ENCODE data around the gene GPR152.

DNA sequence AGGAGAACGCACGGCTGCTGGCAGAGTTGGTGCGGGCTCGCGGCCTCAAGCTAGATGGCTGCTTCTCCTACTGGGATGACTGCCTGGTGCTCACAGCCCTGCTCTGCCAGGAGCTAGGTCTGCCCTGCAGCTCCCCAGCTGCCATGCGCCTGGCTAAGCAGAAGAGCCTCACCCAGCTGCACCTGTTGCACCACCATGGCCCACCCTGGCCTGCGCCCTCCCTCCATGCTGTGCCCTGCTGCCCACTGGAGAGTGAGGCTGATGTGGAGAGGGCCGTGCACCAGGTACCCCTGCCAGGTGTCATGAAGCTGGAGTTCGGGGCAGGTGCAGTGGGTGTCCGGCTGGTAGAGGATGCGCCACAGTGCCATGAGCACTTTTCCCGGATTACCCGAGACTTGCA lies 29.1 kb downstream of the GPR152 start:
- TF ChIP-seq EZH2 (IDR thresholded peaks at IDR 0.05; ENCODE audit: insufficient read depth, low read length): no peak
- TF ChIP-seq, protein P1, sequence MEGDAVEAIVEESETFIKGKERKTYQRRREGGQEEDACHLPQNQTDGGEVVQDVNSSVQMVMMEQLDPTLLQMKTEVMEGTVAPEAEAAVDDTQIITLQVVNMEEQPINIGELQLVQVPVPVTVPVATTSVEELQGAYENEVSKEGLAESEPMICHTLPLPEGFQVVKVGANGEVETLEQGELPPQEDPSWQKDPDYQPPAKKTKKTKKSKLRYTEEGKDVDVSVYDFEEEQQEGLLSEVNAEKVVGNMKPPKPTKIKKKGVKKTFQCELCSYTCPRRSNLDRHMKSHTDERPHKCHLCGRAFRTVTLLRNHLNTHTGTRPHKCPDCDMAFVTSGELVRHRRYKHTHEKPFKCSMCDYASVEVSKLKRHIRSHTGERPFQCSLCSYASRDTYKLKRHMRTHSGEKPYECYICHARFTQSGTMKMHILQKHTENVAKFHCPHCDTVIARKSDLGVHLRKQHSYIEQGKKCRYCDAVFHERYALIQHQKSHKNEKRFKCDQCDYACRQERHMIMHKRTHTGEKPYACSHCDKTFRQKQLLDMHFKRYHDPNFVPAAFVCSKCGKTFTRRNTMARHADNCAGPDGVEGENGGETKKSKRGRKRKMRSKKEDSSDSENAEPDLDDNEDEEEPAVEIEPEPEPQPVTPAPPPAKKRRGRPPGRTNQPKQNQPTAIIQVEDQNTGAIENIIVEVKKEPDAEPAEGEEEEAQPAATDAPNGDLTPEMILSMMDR (IDR thresholded peaks at IDR 0.05; ENCODE audit: insufficient read depth, low read depth, low read length): no peak
